GM15510 (cell line): Measurements from ENCODE around the gene CAMTA1.

Experiments
- POLR2A ChIP-seq: IDR thresholded peaks from 3 replicates; pipeline ENCODE4 v1.6.1; 2011; ENCODE audit warnings: borderline replicate concordance; ENCODE audit not compliant: insufficient read length; ENCODE audit errors: extremely low read depth

The CAMTA1 gene

DNA sequence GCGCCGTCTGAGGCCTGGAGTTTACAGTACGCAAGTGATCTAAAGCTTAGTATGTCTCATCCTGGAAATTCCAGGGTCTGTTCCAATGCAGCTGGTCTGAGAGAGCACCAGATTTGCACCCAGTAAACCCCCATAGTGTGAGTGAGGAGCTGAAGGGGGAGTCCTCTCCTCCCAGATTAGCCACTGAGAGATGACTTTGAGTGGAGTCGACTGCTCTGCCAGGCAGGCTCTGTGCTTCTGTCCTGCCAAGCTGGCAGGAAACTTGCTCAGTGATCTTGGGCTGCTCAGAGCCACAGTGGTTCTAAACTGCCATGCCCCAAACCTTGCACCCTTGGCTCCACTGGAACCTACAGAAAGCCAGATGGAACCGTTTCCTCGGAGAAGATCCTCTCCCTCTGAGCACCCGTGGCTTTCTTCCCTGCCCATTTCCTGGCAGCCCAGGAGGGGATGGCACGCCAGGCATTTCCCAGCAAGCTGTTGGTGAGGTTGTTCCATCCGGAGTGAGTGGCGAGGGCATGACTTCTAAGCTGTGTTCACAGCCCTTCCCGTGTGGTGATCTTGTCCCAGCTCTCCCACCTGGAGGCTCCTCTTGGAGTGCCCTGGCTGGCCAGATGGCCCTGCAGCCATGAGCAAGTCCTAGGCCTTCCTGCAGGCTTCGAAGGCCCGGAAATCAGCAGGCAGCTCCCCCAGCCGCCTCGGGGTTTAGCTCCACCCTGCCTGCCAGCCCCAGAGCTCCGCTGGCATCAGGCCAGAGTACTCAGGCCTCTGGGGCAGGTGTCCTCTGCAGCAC lies 859.9 kb downstream of the CAMTA1 start:
- no peak for TF ChIP-seq POLR2A

GRCh38 chr1:7645751-7646048 lies 860.4 kb downstream of the CAMTA1 start:
- no peak for TF ChIP-seq POLR2A

DNA sequence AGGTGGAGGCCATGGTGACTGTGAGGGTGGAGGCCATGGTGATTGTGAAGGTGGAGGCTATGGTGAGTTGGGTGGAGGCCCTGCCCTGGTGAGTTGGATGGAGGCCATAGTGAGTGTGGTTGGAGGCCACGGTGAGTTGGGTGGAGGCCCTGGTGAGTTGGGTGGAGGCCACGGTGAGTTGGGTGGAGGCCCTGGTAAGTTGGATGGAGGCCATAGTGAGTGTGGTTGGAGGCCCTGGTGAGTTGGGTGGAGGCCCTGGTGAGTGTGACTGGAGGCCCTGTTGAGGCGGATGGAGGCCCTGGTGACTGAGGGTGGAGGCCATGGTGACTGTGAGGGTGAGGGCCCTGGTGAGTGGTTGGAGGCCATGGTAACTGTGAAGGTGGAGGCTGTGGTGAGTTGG lies 860.9 kb downstream of the CAMTA1 start:
- no peak for TF ChIP-seq POLR2A

GRCh38 chr1:7646981-7647901 lies 862.0 kb downstream of the CAMTA1 start:
- no peak for TF ChIP-seq POLR2A

DNA sequence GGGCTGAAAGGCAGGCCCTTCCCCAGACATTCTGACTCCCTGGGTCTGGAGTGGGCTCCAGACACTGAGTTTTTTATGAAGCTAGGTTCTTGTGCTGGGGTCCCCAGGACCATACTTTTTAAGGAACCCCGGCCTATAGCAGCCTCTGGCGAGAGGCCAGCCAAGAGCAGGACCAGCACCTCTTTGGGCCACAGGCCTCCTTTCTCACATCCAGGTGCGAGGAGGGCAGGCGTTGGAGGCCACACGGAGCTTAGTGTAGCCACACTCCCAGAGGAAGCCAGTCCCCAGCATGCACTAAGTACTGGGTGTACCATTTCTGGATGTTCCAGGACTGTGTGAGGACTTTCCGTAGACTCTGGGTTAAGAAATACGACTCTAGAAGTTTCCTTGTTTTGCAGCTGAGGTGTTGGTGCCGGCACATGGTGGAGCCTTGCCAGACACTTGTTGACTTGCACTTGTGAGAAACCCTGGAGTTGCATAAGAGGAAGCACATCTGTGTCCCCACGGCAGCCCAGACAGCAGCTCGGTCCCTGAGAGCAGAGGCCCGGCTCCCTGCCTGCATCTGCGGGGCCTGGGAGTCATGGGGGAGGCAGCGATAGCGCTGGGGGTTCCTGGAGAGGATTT lies 863.6 kb downstream of the CAMTA1 start:
- no peak for TF ChIP-seq POLR2A

DNA sequence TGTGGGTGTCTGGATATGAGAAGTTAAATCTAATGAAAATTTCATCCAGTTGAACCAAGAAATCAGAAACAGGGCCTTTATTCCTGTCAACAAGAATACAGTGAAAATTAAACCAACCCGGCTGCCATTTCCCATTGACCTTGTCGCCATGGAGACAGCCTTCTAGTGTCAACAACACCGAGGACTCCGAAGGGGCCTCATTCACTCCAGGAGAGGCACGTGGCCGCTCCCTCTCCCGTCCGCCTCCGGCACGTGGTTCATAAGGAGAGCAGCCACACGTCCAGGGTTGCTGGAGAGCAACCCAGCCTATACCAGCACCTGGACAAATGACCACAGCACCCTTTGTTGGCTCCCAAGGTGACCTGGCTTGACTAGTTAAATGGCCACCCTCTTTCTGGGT lies 865.5 kb downstream of the CAMTA1 start:
- no peak for TF ChIP-seq POLR2A

GRCh38 chr1:7651203-7651602 lies 865.9 kb downstream of the CAMTA1 start:
- no peak for TF ChIP-seq POLR2A

DNA sequence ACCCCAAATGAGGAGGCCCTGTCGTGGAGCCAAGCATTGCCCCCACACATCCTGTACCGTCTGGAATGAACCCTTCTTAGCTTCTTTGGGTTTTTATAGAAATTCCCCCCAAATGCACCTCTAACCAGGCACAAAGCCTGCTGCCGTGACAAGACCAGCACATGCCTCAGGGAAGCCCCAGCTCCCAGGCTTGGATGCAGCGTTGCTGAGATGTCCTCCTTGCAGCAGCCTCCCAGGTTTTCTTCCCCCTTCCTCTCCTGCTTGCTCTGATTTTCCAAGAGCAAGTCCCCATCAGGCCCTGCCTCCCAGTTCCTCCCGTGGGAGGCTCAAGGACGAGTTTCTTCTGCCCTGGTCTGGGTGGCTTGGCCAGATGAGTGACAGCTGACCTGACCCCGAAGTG lies 866.8 kb downstream of the CAMTA1 start:
- no peak for TF ChIP-seq POLR2A

GRCh38 chr1:7652515-7653098 lies 867.4 kb downstream of the CAMTA1 start:
- no peak for TF ChIP-seq POLR2A

- no peak for TF ChIP-seq POLR2A
These were observed 869.5 kb downstream of the CAMTA1 start for GRCh38 chr1:7654725-7655124.

GRCh38 chr1:7655354-7655753 lies 870.1 kb downstream of the CAMTA1 start:
- no peak for TF ChIP-seq POLR2A

GRCh38 chr1:7656557-7657215 lies 871.4 kb downstream of the CAMTA1 start:
- no peak for TF ChIP-seq POLR2A

DNA sequence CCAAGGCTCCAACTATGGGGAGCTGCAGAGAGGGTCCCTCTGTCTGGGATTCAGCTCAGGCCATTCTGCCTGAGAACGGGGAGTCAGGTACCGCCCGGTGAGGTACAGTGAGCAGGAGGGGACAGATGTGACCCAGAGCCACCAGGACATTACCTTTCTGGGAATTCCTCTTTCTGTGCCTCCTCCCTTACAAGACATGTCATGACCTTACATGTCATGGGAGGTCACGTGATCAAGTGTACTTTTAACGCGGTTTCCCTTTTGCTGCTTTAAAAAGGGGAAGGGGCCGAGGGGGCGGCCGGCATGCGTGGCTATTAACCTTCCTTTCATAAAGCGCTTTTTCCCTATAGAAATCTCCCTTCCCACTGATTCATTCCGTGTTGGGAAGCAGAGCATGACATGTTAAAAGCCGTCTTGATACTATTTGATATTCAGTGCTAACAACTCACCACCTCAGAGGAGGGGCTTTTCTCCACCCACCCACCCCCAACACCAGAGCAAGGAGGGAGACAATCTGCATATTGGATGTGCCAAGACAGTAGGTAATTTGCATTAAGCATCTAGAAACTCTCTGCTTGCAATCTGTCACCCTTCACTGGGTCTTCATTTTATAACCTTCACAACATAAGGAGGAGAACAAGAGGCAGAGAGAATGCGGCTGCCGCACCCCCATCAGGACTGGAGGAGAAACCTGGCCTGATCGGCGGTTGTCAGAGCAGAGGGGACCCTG lies 872.2 kb downstream of the CAMTA1 start:
- no peak for TF ChIP-seq POLR2A

- TF ChIP-seq POLR2A: no peak
These were observed 872.8 kb downstream of the CAMTA1 start for GRCh38 chr1:7658099-7658498.
